ENCODE measurements around the gene TNS3.

TNS3 gene

DNA sequence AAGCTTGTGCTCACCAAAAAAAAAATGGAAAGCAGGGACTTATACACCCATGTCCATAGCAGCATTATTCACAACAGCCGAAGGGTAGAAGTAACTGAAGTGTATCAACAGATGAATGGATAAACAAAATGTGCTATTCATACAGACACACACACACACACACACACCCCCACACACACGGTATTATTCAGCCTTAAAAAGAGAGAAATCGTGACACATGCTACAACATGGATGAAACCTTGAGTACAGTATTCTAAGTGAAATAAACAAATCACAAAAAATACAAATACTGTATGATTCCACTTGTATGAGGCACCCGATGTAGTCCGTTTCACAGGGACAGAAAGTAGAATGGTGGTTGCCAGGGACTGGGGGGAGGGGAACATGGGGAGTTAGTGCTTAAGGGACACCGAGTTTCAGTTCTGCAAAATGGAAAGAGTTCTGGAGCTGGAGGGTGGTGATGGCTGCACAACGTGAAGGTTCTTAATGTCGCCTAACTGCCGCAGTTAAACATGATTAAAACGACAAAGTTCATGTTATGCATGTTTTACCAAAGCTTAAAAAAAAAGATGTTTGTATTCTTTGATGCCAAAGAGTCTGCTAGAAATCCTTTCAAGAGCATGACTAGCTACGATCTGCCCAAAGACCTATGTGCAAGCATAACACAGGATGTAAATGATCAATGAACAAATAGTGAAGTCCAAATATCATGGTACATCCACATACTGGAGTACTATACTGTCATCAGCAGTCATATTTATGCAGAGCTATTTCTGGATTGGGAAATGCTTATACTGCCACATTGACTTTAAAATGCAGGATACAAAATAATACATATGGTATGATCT, 7.2 kb downstream of the TNS3 start:
- TF ChIP-seq EZH2phosphoT487 (IDR thresholded peaks at IDR 0.05; ENCODE audit: low read length) = no peak
- TF ChIP-seq EZH2 (optimal IDR thresholded peaks at IDR 0.05; ENCODE audit: low read depth, low read length) = no peak
- TF ChIP-seq, protein P1, sequence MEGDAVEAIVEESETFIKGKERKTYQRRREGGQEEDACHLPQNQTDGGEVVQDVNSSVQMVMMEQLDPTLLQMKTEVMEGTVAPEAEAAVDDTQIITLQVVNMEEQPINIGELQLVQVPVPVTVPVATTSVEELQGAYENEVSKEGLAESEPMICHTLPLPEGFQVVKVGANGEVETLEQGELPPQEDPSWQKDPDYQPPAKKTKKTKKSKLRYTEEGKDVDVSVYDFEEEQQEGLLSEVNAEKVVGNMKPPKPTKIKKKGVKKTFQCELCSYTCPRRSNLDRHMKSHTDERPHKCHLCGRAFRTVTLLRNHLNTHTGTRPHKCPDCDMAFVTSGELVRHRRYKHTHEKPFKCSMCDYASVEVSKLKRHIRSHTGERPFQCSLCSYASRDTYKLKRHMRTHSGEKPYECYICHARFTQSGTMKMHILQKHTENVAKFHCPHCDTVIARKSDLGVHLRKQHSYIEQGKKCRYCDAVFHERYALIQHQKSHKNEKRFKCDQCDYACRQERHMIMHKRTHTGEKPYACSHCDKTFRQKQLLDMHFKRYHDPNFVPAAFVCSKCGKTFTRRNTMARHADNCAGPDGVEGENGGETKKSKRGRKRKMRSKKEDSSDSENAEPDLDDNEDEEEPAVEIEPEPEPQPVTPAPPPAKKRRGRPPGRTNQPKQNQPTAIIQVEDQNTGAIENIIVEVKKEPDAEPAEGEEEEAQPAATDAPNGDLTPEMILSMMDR (IDR thresholded peaks at IDR 0.05; ENCODE audit: low read length) = no peak
- no peaks in the 10 kb centered on the region for H3K36me3 ChIP-seq (replicated peaks; ENCODE audit: insufficient read depth, low read length)
- no peaks in the 10 kb centered on the region for H3K9me3 ChIP-seq (replicated peaks; ENCODE audit: insufficient read depth, low read length)
- H3K79me2 ChIP-seq (ENCODE audit: low read length) = peaks cover 89% of the 10 kb centered on the region
- H2AFZ ChIP-seq (ENCODE audit: low read length) = 0 out of 2 replicates have a peak overlapping the region, but pooled peaks have one; percentile 24
- peak overlapping the region; percentile 29; the same call in 1 of the 2 replicates for H3K9ac ChIP-seq (ENCODE audit: low read length)
- peaks cover 25% of the 10 kb centered on the region for H3F3A ChIP-seq (ENCODE audit: insufficient read depth, low read length)
- H3K4me2 ChIP-seq (ENCODE audit: low read depth, low read length) = peak overlapping the region; percentile 56
- no peaks in the 10 kb centered on the region; the same call in 1 of the 2 replicates for H4K20me1 ChIP-seq (ENCODE audit: insufficient read depth, low read length)
- peak overlapping the region; percentile 46; the same call in 1 of the 2 replicates for H3K27ac ChIP-seq (ENCODE audit: low read length)
- no peaks in the 10 kb centered on the region for H3K27me3 ChIP-seq (replicated peaks; ENCODE audit: insufficient read depth, low read length)
- H3K4me1 ChIP-seq (ENCODE audit: low read length) = peaks cover 47% of the 10 kb centered on the region
- peak; percentile 75 for DNase-seq
- H3K9me2 ChIP-seq (replicated peaks; ENCODE audit: insufficient read depth, low read length) = no peaks in the 10 kb centered on the region
- H3K4me3 ChIP-seq (ENCODE audit: low read length) = peak overlapping the region; percentile 35; the same call in 1 of the 2 replicates

- H3K9me3 ChIP-seq (replicated peaks; ENCODE audit: insufficient read depth, low read length) = no peaks in the 10 kb centered on the region
- peaks cover 86% of the 10 kb centered on the region for H3K79me2 ChIP-seq (ENCODE audit: low read length)
- peaks cover 25% of the 10 kb centered on the region for H3F3A ChIP-seq (ENCODE audit: insufficient read depth, low read length)
- H3K9ac ChIP-seq (ENCODE audit: low read length) = peak overlapping the region; percentile 29; the same call in 1 of the 2 replicates
- peak overlapping the region; percentile 56 for H3K4me2 ChIP-seq (ENCODE audit: low read depth, low read length)
- TF ChIP-seq EZH2 (optimal IDR thresholded peaks at IDR 0.05; ENCODE audit: low read depth, low read length) (no peak), EZH2phosphoT487 (IDR thresholded peaks at IDR 0.05; ENCODE audit: low read length) (no peak)
- TF ChIP-seq, protein P1 (IDR thresholded peaks at IDR 0.05; ENCODE audit: low read length) = no peak
- H3K27me3 ChIP-seq (replicated peaks; ENCODE audit: insufficient read depth, low read length) = no peaks in the 10 kb centered on the region
- H3K36me3 ChIP-seq (replicated peaks; ENCODE audit: insufficient read depth, low read length) = no peaks in the 10 kb centered on the region
- 0 out of 2 replicates have a peak overlapping the region, but pooled peaks have one; percentile 35 for H3K4me3 ChIP-seq (ENCODE audit: low read length)
- peaks cover 47% of the 10 kb centered on the region for H3K4me1 ChIP-seq (ENCODE audit: low read length)
- no peak for DNase-seq
- no peaks in the 10 kb centered on the region for H3K9me2 ChIP-seq (replicated peaks; ENCODE audit: insufficient read depth, low read length)
- no peak overlapping the region for H2AFZ ChIP-seq (ENCODE audit: low read length)
- H4K20me1 ChIP-seq (ENCODE audit: insufficient read depth, low read length) = no peaks in the 10 kb centered on the region; the same call in 1 of the 2 replicates
- peak overlapping the region; percentile 46; the same call in 1 of the 2 replicates for H3K27ac ChIP-seq (ENCODE audit: low read length)
These were observed 8.0 kb downstream of the TNS3 start for GRCh38 chr7:47573758-47574481.

GRCh38 chr7:47572939-47573757, 8.8 kb downstream of the TNS3 start:
- Histone ChIP-seq H3K27ac (ENCODE audit: low read length) (no peak overlapping the region), H3K4me2 (ENCODE audit: low read depth, low read length) (no peak overlapping the region)

More at GRCh38 chr7:47572939-47573757, 8.8 kb downstream of the TNS3 start:
- TF ChIP-seq EZH2 (optimal IDR thresholded peaks at IDR 0.05; ENCODE audit: low read depth, low read length) (no peak), EZH2phosphoT487 (IDR thresholded peaks at IDR 0.05; ENCODE audit: low read length) (no peak)
- TF ChIP-seq, protein P1 (IDR thresholded peaks at IDR 0.05; ENCODE audit: low read length) = no peak
- H3K9me2 ChIP-seq (replicated peaks; ENCODE audit: insufficient read depth, low read length) = no peaks in the 10 kb centered on the region
- no peaks in the 10 kb centered on the region for H3K27me3 ChIP-seq (replicated peaks; ENCODE audit: insufficient read depth, low read length)
- no peak overlapping the region for H3K9ac ChIP-seq (ENCODE audit: low read length)
- H2AFZ ChIP-seq (ENCODE audit: low read length) = no peak overlapping the region
- no peak overlapping the region for H3K4me3 ChIP-seq (ENCODE audit: low read length)
- peaks cover 47% of the 10 kb centered on the region for H3K4me1 ChIP-seq (ENCODE audit: low read length)
- peaks cover 25% of the 10 kb centered on the region for H3F3A ChIP-seq (ENCODE audit: insufficient read depth, low read length)
- peaks cover 86% of the 10 kb centered on the region for H3K79me2 ChIP-seq (ENCODE audit: low read length)
- no peaks in the 10 kb centered on the region; the same call in 1 of the 2 replicates for H4K20me1 ChIP-seq (ENCODE audit: insufficient read depth, low read length)
- no peak for DNase-seq
- H3K9me3 ChIP-seq (replicated peaks; ENCODE audit: insufficient read depth, low read length) = no peaks in the 10 kb centered on the region
- H3K36me3 ChIP-seq (replicated peaks; ENCODE audit: insufficient read depth, low read length) = no peaks in the 10 kb centered on the region
